GM04504 (cell line): Measurements from ENCODE around the gene NUAK1.
A peak's percentile ranks its signal among the peaks of the same experiment; 100 is the strongest.
"Not testable (repeated sequence)": the region's sequence is repeated elsewhere in the genome, so short reads cannot be mapped to it uniquely, and the experiment has no call there.

Experiments used
- DNase-seq: peaks from one replicate; pipeline ENCODE4 v3.0.0-alpha.2; 2012; ENCODE audit warnings: low read depth

NUAK1 gene

GRCh38 chr12:106031761-106032622 is 106.8 kb downstream of the NUAK1 start:
- DNase-seq = no peak

- DNase-seq = peak; percentile 57
Observed at GRCh38 chr12:106030210-106031071, 108.3 kb downstream of the NUAK1 start.

- DNase-seq = no peak
Observed at GRCh38 chr12:106029532-106029931, 109.2 kb downstream of the NUAK1 start.

- no peak for DNase-seq
Observed at GRCh38 chr12:106027911-106028310, 110.8 kb downstream of the NUAK1 start.

- DNase-seq = no peak
Observed at GRCh38 chr12:106027286-106027685, 111.5 kb downstream of the NUAK1 start.

- no peak for DNase-seq
Observed at GRCh38 chr12:106025129-106025528, 113.6 kb downstream of the NUAK1 start.

- DNase-seq = no peak
Observed at GRCh38 chr12:106023039-106023438, 115.7 kb downstream of the NUAK1 start.

- no peak for DNase-seq
Observed at GRCh38 chr12:106022568-106023012, 116.2 kb downstream of the NUAK1 start.

- DNase-seq = no peak
Observed at GRCh38 chr12:106021516-106021915, 117.2 kb downstream of the NUAK1 start.

- no peak for DNase-seq
Observed at GRCh38 chr12:106020736-106021135, 118.0 kb downstream of the NUAK1 start.

- DNase-seq = no peak
Observed at GRCh38 chr12:106019144-106019543, 119.6 kb downstream of the NUAK1 start.

- no peak for DNase-seq
Observed at GRCh38 chr12:106018286-106018685, 120.5 kb downstream of the NUAK1 start.

- DNase-seq = not testable (repeated sequence)
Observed at GRCh38 chr12:106016601-106017278, 122.0 kb downstream of the NUAK1 start.

- no peak for DNase-seq
Observed at GRCh38 chr12:106015646-106016045, 123.1 kb downstream of the NUAK1 start.

- DNase-seq = no peak
Observed at GRCh38 chr12:106013941-106014340, 124.8 kb downstream of the NUAK1 start.
